Measurements from ENCODE around the gene NVL.
"Not testable (repeated sequence)": the region's sequence is repeated elsewhere in the genome, so short reads cannot be mapped to it uniquely, and the experiment has no call there.

The NVL gene

GRCh38 chr1:224329842-224330753 lies at the start of gene NVL:
Gene NVL (minus strand): TSS chr1:224330172. CDS start chr1:224330127, 45 bp downstream.
- peak; percentile 13 for DNase-seq

- no peak for DNase-seq
These were observed 49.1 kb upstream of the NVL start for GRCh38 chr1:224378855-224379631.

- DNase-seq: no peak
These were observed 47.7 kb upstream of the NVL start for GRCh38 chr1:224377676-224378006.

- DNase-seq: no peak
These were observed 45.1 kb upstream of the NVL start for GRCh38 chr1:224375059-224375458.

DNA sequence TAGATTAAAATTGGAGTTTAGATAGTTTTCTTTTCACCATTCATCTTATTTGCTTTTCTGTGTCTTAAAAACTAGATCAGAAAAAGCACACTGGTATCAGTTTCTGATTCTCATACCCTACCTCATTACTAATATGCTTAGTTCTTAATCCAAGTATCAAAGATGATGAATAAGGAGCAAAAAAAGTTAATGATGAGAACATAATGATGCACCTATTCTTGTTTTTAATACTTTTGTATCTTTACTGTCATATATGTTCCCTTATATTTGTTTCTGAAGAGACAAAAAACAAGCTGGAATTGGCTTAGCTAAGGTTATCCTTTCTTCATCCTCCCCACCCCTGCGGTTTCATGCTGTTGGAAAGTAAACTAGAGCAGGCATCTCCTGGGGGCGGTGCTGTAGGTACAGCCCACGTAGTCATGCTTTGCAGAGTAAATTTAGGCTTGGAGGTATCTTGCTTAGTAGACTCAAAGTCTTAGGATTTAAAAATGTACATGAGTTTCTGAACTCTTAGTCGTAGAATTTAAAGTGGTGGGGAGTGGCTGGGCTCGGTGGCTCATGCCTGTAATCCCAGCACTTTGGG lies 43.1 kb upstream of the NVL start:
- no peak for DNase-seq

- DNase-seq: no peak
These were observed 38.4 kb upstream of the NVL start for GRCh38 chr1:224368409-224368808.

DNA sequence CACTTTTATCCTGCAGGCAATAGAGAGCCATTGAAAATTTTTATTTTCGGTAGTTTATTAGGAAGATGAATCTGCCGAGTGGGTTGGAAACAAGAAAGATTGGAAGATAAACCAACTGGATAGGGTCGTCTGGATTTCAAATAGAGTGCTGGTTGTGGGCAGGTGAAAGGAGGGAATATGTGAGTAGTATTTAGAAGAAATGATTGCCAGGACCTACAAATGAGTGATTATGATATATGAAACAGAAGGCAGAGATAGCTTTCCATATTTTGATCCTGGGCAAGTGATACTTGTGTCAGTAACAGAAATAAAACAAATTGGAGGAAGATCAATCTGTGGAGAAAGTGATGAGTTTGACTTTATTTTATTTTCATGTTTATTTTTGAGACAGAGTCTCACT lies 29.2 kb upstream of the NVL start:
- DNase-seq: no peak

- DNase-seq: no peak
These were observed 28.3 kb upstream of the NVL start for GRCh38 chr1:224358237-224358636.

DNA sequence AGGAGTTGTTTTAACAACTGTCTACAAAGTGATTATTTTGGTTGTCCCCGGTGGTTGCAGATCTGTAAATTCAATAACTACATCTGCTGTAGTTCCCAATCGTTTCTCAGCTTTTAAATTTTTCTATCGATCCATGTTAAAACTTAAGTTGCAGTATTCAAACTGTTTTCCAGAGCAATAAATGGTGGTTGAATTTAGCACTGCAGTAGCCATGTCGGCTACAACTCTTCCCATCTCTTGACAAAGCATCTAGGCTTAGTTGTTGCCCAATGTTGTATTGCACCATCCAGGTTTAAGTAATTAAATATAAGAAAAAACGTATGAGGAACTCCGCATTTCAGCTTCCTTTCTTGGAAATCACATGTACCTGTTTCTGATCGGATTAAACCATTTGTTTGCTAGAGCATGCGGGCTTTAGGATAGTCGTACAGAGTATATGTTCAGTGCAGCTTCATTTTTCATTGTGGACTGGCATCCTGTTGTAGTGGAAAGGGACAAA lies 27.7 kb upstream of the NVL start:
- DNase-seq: no peak

- no peak for DNase-seq
These were observed 27.0 kb upstream of the NVL start, which contains the start of gene CNIH4 for GRCh38 chr1:224356685-224357625. Gene CNIH4 (plus strand): TSS chr1:224356879. CDS start chr1:224356925, 46 bp downstream.

DNA sequence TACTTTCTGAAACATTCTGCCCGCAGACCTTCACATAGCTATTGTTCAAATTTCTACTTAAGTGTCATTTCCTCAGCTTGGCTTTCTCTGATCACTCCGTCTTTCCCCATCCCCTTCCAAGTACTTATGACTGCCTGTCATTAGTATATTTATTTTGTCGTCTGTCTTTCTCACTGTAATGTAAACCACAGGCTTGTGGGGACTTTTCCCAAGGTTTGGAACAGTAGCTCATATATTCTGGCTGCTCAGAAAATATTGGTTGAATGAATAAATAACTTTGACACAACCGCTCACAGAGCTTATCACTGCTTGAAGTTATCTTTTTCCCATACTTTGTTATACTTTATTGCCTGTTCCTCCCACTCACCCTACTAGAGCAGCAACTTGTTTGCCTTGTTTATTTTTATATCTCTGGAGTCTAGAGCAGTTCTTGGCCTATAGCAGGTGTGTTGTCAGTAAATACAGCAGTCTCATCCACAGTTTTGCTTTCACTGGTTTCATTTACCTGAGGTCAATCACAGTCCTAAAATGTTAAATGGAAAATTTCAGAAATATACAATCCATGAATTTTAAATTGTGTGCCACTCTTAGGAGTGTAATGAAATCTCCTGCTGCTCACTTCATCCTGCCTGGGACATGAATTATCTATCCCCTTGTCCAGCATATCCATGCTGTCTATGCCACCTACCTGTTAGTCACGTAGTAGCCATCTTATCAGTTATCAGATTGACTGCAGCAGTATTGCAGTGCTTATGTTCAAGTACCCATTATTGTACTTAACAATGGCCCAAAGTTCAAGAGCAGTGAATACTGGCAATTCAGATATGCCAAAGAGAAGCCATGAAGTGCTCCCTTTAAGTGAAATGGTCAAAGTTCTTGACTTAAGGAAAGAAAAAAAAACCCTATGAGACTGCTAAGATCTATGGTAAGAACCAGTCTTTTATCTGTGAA lies 24.3 kb upstream of the NVL start:
- DNase-seq: no peak

GRCh38 chr1:224352436-224353085 lies 22.6 kb upstream of the NVL start:
- not testable (repeated sequence) for DNase-seq

DNA sequence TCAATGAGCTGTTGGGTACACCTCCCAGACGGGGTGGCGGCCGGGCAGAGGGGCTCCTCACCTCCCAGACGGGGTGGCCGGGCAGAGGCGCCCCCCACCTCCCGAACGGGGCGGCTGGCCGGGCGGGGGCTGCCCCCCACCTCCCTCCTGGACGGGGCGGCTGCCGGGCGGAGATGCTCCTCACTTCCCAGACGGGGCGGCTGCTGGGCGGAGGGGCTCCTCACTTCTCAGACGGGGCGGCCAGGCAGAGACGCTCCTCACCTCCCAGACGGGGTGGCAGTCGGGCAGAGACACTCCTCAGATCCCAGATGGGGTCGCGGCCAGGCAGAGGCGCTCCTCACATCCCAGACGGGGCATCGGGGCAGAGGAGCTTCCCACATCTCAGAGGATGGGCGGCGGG lies 19.7 kb upstream of the NVL start:
- not testable (repeated sequence) for DNase-seq

- no peak for DNase-seq
These were observed 18.2 kb upstream of the NVL start for GRCh38 chr1:224348137-224348536.

GRCh38 chr1:224343679-224344078 lies 13.7 kb upstream of the NVL start:
- no peak for DNase-seq

GRCh38 chr1:224340453-224341384 lies 10.7 kb upstream of the NVL start:
- not testable (repeated sequence) for DNase-seq

- no peak for DNase-seq
These were observed 9.6 kb upstream of the NVL start for GRCh38 chr1:224339442-224340033.

- DNase-seq: no peak
These were observed 8.3 kb upstream of the NVL start for GRCh38 chr1:224338150-224338838.

Data from cortex of kidney (tissue), 1 donor.